EL (cell line): ENCODE measurements around the gene ALDH1A3.

ENCODE experiments used
- DNase-seq: peaks from one replicate; pipeline ENCODE4 v3.0.0-alpha.2; 2016

The ALDH1A3 gene

DNA sequence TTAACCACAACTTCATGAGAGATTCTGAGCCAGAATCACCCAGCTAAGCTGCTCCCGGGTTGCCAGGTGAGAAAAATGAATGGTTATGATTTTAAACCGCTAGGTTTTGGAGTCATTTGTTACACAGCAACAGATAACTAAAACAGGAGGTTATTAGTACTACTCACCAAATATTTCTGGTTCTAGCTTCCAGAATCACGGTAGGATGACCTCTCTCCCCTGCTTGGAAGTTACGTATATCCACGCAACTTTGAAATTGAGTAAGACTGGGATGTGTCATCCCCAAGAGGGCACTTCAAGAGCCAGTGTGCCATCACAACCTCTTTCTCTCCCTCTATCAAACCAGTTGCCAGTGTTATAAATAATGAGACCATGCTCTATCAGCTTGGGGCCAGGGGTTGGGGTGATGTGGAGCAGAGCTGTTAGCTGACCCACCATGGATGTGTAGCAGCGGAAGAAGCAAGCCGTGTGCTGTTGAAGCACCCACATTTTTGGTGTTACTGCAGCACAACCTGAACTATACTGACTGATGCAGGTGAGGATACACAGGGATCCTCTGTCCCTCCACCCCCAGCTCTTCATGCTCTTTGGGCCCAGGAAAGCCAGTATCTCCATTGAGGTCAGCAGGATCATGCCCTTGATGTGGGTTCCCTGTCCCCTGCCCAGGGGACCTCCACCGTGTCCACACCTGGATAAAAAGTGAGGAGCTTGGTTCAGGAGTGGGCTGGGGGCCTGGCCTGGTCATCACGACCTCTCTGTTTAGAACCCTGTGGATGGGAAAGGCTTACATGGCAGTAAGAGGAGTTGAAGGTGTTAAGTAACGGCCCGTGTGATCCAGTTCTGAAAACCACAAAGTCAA is 19.4 kb upstream of the ALDH1A3 start:
- DNase-seq = no peak

DNA sequence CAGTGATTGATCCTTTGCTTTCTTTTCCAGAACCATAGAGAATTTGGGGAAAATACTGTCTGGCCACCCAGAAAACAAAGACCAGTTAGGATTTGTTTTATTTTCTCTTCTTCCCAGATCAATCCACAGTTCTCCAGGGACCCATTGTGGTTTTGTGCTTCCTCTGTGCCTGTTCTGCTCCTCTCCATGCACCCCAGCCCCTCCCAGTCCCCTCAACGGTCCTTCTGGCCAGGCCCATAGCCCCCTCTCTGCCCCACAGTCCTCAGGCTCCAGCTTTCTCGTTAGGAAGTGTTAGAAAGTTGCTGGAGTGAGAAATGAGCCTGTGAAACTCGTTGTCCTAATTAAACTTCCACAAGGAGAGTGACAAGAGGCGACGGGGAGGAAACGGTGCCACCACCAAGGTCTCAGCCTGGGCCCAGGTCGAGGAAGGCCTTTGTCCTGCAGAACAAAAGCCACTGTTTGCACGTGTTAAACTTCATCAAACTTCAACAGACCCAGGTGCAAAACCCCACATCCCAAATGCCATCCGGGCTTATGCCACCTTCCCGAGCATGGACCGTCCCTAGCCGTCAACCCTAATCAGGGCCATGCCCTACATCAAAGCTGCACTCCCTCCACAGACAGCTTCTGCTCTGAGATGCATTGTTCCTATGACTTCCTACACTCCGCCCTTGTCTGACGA is 18.7 kb upstream of the ALDH1A3 start:
- no peak for DNase-seq

GRCh38 chr15:100861511-100861991 is 18.1 kb upstream of the ALDH1A3 start:
- DNase-seq = no peak

GRCh38 chr15:100862162-100862561 is 17.5 kb upstream of the ALDH1A3 start:
- DNase-seq = no peak

GRCh38 chr15:100863075-100863795 is 16.4 kb upstream of the ALDH1A3 start:
- DNase-seq = peak; percentile 7

DNA sequence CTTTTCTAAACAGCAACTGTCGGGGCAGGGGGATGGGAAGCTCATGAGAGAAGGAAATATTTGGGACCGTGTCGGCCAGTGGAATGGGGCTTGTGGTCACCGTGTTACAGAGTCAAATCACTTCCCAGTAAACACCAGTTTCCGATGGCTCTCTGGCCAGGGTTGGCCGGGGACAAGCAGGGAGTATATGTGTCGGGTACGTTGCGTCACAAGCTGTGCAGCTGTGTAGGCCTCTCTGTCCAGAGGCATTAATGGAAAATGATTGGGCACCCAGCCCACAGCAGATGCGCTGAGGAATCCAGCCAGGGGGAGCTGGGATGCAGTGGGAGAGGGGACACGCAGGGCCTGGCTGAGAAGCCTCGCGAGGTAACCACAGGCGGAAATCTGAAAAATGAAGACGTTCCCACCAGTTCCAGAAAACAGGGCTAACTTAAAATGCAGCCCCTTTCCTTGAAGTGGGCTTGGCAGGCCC is 15.8 kb upstream of the ALDH1A3 start:
- DNase-seq = peak; percentile 28

GRCh38 chr15:100866386-100867330 is 13.0 kb upstream of the ALDH1A3 start:
- no peak for DNase-seq

- no peak for DNase-seq
Observed at GRCh38 chr15:100867433-100867832, 12.2 kb upstream of the ALDH1A3 start.

DNA sequence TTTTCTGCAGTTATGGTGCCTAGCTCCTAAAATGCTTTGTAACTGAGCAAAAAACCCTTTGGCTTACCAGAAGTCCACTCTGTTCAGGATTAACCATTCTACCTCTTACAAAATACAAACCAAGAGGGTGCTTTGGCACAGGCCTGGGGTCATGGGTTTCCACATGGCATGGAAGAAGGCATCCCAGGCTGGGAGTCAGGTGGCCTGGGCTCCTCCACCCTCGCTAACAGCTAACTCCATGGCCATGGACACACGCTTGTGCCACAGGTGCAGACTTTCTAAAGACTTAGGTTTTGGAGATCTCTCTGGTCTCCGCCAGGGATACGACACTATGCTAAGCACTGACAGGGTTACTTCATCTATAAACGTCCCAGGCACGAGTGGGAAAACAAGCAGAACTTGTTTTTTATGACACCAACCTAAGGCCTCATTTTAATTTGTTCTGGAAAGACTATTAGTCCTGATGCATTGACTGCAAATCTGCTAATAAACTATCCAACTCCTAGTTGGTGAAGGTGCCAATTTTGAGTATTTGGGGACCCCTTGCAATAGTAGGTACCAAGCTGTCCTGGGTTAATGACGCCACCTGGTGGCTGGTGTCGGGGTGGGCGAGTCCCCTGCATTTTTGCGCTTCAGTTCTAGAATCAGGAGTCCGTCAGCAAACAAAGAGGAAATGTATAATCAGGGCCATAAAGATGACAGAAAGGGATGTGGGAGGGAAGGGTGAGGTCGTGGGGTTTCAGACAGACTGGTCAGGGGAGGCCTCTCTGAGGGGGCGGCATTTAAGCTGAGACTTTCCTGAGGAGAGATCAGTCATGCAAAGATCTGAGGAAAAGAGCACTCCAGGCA is 10.3 kb upstream of the ALDH1A3 start:
- DNase-seq = no peak

DNA sequence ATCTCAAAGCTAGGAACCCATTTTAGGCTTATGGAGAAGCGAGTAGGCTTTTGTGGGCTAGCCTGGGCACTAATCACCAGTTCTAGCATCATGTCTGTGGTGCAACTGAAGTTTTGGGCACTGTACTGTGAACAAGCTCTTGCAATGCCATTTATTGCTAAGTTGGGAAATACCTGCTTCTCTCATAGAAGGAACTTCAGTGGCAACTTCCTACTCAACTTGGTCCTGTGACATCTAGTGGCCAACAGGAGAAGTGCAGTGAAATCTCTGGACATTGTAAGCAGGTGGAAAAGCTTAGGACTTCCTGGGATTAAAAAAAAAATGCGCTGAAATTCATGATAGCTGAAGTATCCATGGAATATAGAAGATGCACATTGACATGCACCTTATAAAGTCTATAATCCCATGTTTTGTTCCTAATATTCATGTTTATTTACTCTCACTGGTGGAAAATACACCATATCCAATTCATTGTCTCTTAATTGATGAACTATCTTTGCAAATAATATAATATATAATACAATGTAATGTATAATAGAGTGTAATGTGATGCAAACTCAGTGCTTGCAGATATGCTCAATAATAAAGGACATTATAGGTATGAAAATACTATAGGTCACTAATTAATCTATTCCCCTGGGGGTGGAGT is 6.5 kb upstream of the ALDH1A3 start:
- peak; percentile 76 for DNase-seq

DNA sequence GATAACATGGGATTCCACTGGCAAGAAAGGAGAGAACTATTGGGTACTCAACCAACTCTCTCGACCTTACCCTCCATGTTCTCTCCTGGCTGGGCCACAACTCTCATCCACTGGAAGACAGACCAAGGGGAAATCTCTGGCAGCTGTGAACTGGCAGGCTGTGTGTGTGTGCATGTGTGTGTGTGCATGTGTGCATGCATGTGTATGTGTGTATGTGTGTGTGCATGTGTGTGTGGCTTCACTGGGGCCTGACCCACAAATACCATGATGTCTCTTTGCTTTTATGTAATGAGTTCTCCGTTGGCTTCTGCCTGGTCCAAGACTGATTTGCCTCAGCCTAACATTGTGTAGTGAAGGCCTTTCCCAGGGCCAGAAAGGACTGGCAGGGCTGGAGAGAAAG is 4.1 kb upstream of the ALDH1A3 start:
- no peak for DNase-seq

GRCh38 chr15:100875976-100876375 is 3.7 kb upstream of the ALDH1A3 start:
- no peak for DNase-seq

- DNase-seq = no peak
Observed at GRCh38 chr15:100877551-100877950, 2.1 kb upstream of the ALDH1A3 start.

- DNase-seq = no peak
Observed at GRCh38 chr15:100878130-100878529, 1.5 kb upstream of the ALDH1A3 start.

DNA sequence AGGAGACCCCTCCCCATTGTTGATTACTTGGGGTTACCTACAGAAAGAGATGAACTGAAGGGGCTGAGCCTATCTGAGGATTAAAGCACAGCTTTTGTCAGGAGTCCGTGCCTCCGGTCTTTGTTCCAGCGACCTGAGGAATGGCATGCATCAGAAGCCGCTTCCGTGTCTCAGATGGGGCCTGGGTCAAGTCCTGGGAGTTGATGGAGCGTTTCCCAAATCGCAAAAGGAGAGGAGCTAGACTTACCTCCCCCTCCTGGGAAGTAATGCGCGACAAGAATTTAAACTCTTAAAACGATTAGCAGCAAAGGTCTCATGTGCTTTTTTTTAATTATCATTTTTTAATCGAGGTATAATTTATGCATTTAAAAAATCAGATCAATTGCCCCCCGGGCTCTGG is 983 bp upstream of the ALDH1A3 start:
- no peak for DNase-seq

DNA sequence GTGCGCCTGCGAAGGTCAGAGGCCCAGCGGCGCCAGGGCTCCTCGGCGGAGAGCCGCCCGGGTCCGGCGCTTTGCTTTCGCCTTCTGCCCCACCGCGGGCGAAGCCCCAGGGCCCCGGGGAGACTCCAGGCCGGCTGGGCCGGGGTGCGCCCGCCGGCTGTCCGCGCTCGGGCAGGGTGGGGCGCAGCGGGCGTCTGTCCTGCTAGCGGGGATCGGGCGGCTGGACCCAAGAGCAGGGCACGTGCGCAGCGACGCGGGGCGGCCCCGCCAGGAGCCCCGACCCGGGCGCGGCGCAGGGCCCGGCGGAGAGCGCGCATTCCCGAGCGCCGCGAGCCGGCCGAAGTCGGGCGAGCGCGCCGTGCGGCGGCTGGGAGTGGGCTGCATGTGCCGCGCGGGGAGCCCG is 569 bp upstream of the ALDH1A3 start:
- no peak for DNase-seq

DNA sequence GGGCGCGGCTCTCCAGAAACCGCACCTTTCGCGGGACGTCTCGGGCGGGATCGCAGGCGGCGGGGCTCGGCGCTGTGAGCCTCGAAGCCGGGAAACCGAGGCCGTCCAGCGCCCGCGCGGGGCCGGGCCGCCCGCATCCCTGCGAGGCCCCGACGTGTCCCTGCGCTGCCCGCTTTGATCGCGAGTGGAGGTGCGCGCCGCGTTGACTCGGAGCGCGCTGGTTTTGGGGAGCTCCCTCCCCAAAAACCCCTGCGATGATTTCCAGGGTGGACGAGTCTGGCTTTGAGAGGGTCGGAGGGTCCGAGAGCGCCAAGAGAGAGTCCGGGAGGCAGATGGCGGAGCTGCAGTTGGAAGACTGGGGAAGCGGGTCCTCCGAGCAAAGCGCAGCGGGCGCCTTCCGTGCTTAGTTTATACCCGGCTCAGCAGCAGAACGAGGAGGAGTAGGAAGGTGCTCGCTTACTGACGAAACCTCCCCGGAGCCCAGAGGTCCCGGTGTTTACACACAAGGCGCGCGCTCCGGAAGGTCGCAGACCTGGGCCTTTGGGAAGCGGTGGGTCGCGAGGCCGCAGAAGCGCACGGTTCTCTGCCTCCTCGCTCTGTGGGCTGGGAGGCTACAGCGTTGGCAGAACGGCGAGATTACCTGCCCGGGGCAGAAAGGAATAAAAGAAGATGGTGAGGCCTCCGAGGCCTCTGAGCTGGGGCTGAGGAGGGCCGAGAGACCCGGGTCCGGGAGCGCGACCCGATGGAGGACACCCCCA is 687 bp downstream of the ALDH1A3 start:
- DNase-seq = peak; percentile 26

DNA sequence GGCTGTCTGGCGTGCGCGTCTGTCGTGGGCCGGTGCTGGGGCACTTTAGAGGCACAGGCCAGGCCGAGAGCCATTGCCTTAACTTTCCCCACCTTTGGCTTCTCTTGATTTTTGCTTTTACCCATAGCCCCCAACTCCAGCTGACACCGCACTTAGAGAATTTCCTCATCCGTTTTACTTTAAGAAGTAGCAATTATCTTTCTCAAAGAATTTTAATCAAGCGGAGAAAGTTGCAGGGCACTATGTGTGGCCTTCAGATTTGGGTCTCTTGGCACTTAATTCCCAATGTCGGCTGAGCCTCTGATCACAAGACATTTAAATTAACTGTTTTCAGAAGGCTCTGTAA is 1.2 kb downstream of the ALDH1A3 start:
- DNase-seq = no peak

DNA sequence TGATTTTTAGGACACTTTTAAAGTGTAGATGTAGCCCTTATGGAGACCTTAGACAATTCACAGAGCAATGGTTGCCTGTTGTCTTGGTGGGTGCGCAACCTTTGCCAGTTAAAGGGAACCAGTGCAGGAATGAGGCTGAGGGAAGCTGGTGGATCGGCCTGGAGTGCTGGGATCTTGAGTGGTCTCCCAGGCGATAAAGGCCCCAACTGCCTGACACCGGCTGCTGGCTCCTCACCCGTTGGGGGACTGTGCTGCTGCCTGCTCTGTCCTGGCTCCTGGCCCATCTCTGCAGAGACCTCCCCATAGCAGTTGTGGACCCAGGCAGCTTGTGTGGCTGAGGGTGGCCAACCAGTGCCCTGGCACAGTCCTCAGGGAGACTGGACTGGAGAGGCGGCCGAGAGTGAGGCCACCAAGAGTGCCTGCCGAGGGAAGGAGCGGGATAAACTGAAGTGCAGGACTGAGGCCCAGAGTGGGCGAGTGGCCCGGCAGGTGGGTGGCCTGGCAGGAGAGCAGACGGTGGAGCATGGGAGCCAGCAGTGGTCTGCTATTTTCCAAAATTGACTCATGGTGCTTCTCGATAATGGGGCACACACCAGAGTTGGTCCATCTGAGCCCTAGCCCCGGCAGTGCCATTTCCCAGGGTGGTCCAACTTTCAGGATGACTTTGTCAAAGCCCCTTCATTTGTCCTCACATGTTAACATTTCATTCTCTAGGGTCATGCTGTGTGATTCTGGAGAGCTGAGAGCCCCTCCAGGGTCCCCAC is 2.1 kb downstream of the ALDH1A3 start:
- no peak for DNase-seq
